Activated T-cell treated with anti-CD3 and anti-CD28 coated beads for 48 hours (primary cell): ENCODE data around the gene RNF5.
A peak's percentile ranks its signal among the peaks of the same experiment; 100 is the strongest.
"Not testable (repeated sequence)": the region's sequence is repeated elsewhere in the genome, so short reads cannot be mapped to it uniquely, and the experiment has no call there.

Experiments
- DNase-seq: peaks from one replicate; pipeline ENCODE4 v3.0.0-alpha.2; 2020; ENCODE audit warnings: low read depth

The RNF5 gene

DNA sequence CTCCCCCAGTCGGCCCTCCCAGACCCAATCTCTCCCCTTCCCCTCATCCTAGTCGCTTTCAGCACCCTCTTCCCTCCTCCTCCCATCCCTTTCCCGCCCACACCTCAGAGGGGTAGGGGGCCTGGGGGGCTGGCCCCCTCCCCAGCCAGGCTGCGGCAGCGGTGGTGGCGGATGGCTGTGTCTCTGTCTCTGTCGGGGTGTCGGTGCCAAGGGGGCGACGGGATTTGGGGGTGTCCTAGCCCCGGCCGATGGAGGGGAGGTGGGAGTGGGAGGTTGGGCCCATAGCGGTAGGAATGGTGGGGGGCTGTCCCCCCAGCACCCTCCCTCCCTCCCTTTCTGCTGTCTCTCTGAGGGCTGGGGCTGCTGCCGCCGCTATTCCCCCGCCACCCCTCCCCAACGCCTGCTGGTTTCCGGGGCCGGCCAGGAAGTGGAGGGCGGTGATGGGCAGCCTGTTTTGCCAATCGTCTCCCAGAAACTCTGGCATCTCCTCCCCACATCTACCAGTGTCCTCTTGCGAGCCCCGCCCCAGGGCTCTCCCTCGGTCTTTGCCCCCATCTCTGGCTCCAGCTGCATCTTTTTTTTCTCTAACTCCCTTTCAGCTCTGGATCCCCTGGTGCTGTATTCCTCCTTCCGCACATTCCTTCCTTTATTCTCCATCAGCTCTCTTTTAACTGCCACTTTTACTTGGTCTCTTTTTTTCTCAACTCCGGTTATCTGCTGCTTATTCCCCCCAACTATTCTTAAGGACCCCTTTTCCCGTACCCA lies 2.3 kb upstream of the RNF5 start, which contains the start of gene AGPAT1:
Gene AGPAT1 (minus strand): TSS at position 374 of the 765 bp plus-strand sequence. CDS start 4,588 bp downstream, outside the sequence.
- DNase-seq = peak; percentile 94

DNA sequence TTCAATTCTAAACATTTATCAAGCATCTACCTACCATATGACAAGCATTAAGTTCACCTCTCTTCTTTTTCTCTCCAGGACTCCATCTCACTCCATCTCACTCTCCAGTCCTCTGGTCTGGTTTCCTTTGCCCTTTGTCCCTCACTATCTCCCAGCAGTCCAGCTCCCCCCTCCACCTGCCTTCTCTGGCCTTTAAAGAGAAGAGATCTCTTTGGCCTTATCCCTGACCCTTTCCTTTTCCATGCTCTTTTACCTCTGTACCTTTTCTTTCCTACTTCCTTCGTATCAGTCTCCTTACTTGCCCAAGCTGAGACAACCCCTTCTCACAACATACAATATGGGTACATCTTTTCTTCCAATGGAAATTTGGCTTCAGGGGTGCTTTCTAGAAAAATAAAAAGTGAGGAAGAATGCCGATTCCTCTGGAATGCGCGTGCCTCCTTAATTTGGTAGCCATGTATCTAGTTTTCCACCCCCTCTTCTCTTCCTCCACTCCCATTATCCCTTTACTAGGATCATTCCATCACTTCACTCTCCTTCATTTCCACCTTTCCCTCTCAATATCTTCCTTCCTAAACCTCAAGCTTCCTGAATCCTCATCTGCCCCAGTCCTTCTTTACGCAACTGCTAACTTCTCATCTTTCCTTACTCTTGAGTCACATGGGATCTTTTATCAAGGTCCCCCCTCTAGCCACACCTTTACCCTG lies 1.6 kb upstream of the RNF5 start:
- DNase-seq = no peak

GRCh38 chr6:32177183-32177787 lies 920 bp upstream of the RNF5 start:
- peak; percentile 33 for DNase-seq

GRCh38 chr6:32178547-32179440 lies 589 bp downstream of the RNF5 start:
- DNase-seq = no peak

DNA sequence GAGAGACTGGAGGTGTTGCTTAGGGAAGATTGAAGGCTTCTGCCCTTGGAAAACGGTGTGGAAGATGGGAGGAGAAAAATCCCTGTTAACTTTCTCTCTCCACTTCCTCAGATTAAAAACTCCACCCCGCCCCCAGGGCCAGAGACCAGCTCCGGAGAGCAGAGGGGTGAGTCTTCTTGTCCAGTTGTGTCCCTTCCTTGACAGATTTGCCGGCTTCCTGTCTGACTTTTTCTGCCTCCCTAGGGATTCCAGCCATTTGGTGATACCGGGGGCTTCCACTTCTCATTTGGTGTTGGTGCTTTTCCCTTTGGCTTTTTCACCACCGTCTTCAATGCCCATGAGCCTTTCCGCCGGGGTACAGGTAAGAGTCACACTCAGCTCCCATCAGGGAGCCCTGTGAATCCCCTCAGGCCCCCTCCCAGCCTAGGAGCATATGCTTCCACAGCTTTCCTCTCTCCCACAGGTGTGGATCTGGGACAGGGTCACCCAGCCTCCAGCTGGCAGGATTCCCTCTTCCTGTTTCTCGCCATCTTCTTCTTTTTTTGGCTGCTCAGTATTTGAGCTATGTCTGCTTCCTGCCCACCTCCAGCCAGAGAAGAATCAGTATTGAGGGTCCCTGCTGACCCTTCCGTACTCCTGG lies 1.7 kb downstream of the RNF5 start:
- DNase-seq = no peak

GRCh38 chr6:32181148-32181702 lies 3.0 kb downstream of the RNF5 start:
- DNase-seq = no peak

- no peak for DNase-seq
Measured at GRCh38 chr6:32181915-32182529, 3.8 kb downstream of the RNF5 start.

DNA sequence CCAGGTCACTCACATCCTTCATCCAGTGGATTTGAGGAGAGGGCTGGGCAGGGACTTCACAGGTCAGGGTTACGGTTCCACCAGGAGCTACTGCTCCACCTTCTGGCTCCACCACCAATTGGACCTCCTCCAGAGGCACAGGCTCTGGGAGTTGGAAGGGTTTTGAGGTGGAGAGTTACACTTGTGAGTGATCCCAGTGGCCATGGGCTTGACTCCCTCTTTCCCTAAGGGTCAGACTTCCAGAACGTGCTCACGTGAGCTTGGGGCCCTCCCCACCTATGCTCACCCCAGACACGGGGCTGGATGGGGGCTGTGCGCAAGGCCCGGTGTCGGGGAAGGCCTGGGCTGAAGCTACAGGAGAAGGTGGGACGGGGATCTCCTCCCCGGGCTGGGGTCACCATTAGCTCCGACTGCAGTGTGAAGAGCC lies 4.4 kb downstream of the RNF5 start:
- no peak for DNase-seq

DNA sequence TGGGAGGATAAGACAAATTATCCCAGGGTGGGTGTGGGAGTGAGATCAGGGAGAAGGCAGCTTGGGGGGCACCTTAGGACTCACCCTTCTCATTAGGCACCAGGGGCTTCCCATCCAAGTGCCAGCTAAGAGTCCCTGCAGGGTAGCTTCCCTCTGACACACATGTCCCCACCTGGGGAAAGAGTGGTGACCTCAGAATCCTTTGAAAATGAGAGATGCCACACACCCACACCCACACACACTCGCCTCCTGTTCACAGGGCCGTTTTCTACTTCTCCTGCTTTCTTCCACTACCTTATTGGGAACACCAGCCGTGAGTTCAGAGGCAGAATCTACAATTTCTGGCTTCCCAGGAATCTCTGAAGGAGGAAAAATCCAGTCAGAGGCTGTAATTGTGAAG lies 4.8 kb downstream of the RNF5 start:
- DNase-seq = no peak

DNA sequence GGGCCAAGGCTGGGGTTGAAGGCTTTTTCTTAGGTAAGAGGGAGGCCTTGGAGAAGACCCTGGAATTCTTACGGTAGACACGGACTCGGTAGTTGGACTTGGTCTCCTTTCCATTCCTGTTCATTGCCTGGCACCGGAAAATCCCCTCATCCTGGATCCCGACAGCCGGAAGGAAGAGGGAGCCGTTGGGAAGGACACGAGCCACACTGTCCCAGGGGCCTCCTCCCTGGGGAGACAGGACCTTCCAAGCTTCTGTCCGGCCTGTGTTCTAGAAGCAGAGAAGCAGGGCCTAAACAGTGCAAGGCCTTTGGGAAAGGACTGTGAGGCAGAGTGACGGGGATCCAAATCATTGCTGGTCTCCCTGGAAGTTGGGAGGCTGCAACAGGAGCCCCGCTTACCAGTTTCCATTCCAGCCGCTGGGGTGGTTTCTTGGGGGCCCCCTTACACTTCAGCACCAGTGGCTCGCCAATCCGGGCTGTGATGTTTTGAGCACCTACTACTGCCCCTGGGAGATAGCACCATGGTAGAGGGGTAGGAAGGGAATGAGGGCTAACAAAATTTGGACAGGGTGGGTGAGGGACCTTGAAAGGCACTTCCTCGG lies 5.4 kb downstream of the RNF5 start:
- no peak for DNase-seq

- DNase-seq = no peak
Measured at GRCh38 chr6:32184084-32184640, 6.0 kb downstream of the RNF5 start, which contains the start of gene AGER. AGER (minus strand) TSS chr6:32184253; CDS start chr6:32184222, 31 bp downstream.

GRCh38 chr6:32185681-32186131 lies 7.5 kb downstream of the RNF5 start:
- peak; percentile 52 for DNase-seq

DNA sequence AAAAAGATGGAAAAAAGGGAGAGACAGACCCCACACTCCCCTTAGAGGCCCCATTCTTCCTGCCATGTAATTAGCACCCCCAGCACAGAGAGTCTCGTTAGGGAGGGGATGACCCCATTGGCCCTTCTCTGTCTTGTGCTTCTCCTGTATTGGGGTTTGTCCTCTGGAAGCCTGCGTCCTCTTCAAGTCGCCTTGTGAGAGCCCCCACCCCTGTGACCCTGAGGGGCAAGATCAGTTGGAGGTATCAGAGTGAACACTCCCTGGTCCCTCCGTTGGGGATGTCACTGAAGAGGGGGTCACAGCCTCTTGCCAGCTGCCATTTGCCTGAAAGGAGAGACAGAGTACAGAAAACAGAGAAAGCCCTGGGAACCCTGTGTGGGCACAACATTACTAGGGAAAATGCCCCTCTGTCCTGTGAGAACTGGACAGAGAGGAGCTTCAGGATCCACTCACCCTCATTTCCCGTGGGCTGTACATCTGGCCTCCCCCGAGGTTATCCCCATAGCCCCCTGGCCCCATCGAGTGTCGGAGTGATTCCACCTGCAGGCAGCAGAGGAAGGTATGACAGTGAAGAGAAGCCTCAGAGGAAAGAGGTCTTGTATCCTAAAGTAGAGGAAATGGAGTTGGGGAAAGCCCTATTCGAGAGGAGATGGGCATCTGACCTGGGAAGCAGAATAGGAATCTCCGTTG lies 8.1 kb downstream of the RNF5 start:
- not testable (repeated sequence) for DNase-seq

- DNase-seq = no peak
Measured at GRCh38 chr6:32187009-32187709, 9.0 kb downstream of the RNF5 start.

- not testable (repeated sequence) for DNase-seq
Measured at GRCh38 chr6:32187725-32188380, 9.6 kb downstream of the RNF5 start.

DNA sequence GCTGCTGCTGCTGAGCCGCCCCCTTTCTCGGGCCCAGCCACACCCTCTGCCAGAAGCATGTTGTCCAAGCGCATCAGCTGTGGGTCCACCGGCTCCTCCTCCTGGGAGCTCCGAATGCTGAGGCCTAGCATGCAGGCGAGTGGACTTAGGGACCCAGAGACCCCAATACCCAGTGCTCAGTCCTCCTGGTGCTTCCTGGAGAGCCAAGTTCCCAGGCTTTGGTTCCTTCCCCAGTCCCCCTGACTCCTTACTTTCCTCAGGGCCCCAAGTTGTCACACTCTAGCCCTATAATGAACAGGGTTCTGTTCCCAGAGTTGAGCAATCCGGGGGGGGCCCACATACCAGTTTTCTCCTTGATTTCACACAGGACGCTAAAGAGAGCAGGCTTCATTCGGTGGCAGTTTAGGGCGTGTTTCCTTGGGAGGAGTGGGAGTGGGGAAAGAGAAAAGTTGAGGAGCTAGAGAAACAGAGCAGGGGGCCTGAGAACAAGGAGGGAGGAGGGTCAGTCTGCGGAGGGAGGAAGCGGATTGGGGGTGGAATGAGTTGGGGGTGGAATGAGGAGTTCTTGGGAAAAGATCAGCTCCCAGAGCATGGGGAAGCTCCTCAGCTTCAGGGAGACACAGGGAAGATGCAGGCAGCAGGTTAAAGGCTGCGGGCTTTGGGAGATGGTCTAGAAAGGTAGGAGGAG lies 10.3 kb downstream of the RNF5 start:
- no peak for DNase-seq

- DNase-seq = no peak
Measured at GRCh38 chr6:32189069-32189741, 11.0 kb downstream of the RNF5 start.
